CD4-positive, alpha-beta T cell (primary cell): ENCODE data around the gene SLC7A6. TPM values are rescaled to one million over a fixed set of nuclear protein-coding genes. Genes with fewer than 3 reads are reported as not detected.

Experiments
- ATAC-seq: fragments of 200-7000 bp; cut with Tn5 transposase; one replicate; pipeline ENCODE4 v1.10.0; 2022; ENCODE audit warnings: mild to moderate bottlenecking; ENCODE audit not compliant: poor library complexity
- CTCF ChIA-PET: fragments of 350-600 bp; sonication (Branson Sonifier 250); formaldehyde crosslinking; loops from one replicate; lab custom pipeline; 2021; ENCODE audit warnings: antibody characterized with exemption, inconsistent platforms; lab: Charles Lee
- POLR2A ChIA-PET: fragments of 350-600 bp; sonication (Branson Sonifier 250); formaldehyde crosslinking; loops from one replicate; lab custom pipeline; 2021; ENCODE audit warnings: antibody characterized with exemption, inconsistent platforms; lab: Charles Lee
- DNase-seq, 14 experiments: peaks; one replicate each; pipeline ENCODE4 v3.0.0-alpha.2; 2013 to 2020; ENCODE audit warnings: mixed read lengths in 2 of 14
- H3K27ac ChIP-seq, 2 donors: one replicate each; pipeline versions ENCODE4 v1.5.1 to v1.7.0; 2013; ENCODE audit warnings: low read length in 2 of 2, low read depth in 1 of 2, mild to moderate bottlenecking in 1 of 2
- H3K27me3 ChIP-seq, 2 experiments: 1 replicate in 1 of 2; 2 replicates in 1 of 2; pipeline versions ENCODE4 v1.6.1 to v1.7.0; 2013; ENCODE audit warnings: low read length in 2 of 2, control low read depth in 1 of 2, mild to moderate bottlenecking in 1 of 2, moderate library complexity in 1 of 2; ENCODE audit not compliant: insufficient read depth in 2 of 2, control insufficient read depth in 1 of 2
- H3K36me3 ChIP-seq: one replicate; pipeline ENCODE4 v1.6.1; 2013; ENCODE audit warnings: low read length, control low read depth; ENCODE audit not compliant: insufficient read depth
- H3K4me1 ChIP-seq: one replicate; pipeline ENCODE4 v1.6.1; 2013; ENCODE audit warnings: low read length, control low read depth; ENCODE audit not compliant: insufficient read depth
- H3K4me3 ChIP-seq: one replicate; pipeline ENCODE4 v1.5.1; 2013; ENCODE audit warnings: mild to moderate bottlenecking, low read length, moderate library complexity
- H3K9me3 ChIP-seq, 2 experiments: 1 replicate in 1 of 2; 2 replicates in 1 of 2; pipeline versions ENCODE4 v1.6.1 to v1.7.0; 2013; ENCODE audit warnings: low read length in 2 of 2, mild to moderate bottlenecking in 2 of 2, control low read depth in 1 of 2, moderate library complexity in 1 of 2; ENCODE audit not compliant: control insufficient read depth in 1 of 2, insufficient read depth in 1 of 2
- H3K27ac Mint-ChIP-seq: one replicate; pipeline ENCODE4 v1.8.0; 2020; ENCODE audit warnings: mixed read lengths
- H3K27me3 Mint-ChIP-seq: one replicate; pipeline ENCODE4 v1.8.0; 2021; ENCODE audit warnings: mixed read lengths
- H3K36me3 Mint-ChIP-seq: one replicate; pipeline ENCODE4 v1.8.0; 2021; ENCODE audit warnings: low read depth, mixed read lengths
- H3K4me1 Mint-ChIP-seq: one replicate; pipeline ENCODE4 v1.8.0; 2021; ENCODE audit warnings: low read depth, mixed read lengths
- H3K4me3 Mint-ChIP-seq: one replicate; pipeline ENCODE4 v1.8.0; 2020; ENCODE audit warnings: mild to moderate bottlenecking, mixed read lengths
- H3K9me3 Mint-ChIP-seq: one replicate; pipeline ENCODE4 v1.8.0; 2020; ENCODE audit warnings: mixed read lengths
- intact Hi-C, 2 experiments: fragments of 100-400 bp; cut with DNase I in 1 of 2; cut with micrococcal nuclease in 1 of 2; formaldehyde crosslinking; loops; one replicate each; pipeline versions ENCODE4 v1.15.1 to v1.9.0; 2023 to 2025; cut with DNase I, micrococcal nuclease
- total RNA-seq, 174 experiments: library from RNA in 2 of 174; stranded (reverse) in 2 of 174; gene quantifications; one replicate each; pipeline ENCODE4 v1.2.3 and lab custom pipeline; 2021 to 2026
- TF ChIP-seq, protein P1 (sequence below): fragments of 200-600 bp; IDR thresholded peaks from one replicate; pipeline ENCODE4 v1.8.0; 2022; ENCODE audit warnings: antibody characterized with exemption, mild to moderate bottlenecking

SLC7A6 gene
- total RNA-seq, 2 experiments from 2014 or later, result 187 to 197 TPM

DNA sequence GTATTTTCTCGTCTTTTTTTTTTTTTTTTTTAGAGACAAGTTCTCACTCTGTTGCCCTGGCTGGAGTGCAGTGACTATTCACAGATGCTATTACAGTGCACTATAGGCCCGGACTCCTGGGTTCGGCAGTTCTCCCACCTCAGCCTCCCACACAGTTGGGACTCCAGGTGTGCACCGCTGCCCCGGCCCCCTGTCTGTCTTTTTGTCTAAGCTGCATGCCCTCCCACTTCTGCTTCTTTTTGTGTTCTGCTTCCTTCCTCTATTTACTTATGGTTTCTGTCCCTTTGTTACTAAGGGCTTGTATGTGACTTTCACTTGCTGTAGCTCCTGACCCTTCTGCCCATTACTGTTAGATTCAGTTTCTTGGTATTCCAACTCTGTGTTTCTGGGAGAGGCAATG lies 20.5 kb downstream of the SLC7A6 start:
- Histone ChIP-seq H3K4me1 (peaks cover 100% of the 10 kb centered on the region), H3K27me3 (no peaks in the 10 kb centered on the region), H3K9me3 (no peaks in the 10 kb centered on the region), H3K27ac (peak overlapping the region; percentile 73 to 80), H3K36me3 (peaks cover 32% of the 10 kb centered on the region), H3K4me3 (peak overlapping the region; percentile 20)
- H3K4me3 Mint-ChIP-seq, result peak overlapping the region; percentile 68
- peaks cover 92% of the 10 kb centered on the region for H3K4me1 Mint-ChIP-seq
- intact Hi-C loops, result loop anchor here in 1 of 2 experiments (2.0 kb wide), 1 partner anchor 20 kb away; the partner anchor contains the start of gene SLC7A6
- no peaks in the 10 kb centered on the region for H3K27me3 Mint-ChIP-seq
- CTCF ChIA-PET, result interaction anchor here (0.8 to 23.0 kb wide), 6 partner anchors 8 to 43 kb away, joined by 4 to 278 read pairs (median 8); partner anchors contain the start of genes PRMT7, SLC7A6 and SLC7A6OS
- H3K27ac Mint-ChIP-seq, result peak overlapping the region; percentile 87
- POLR2A ChIA-PET, result interaction anchor here (0.6 to 14.1 kb wide), 7 partner anchors 10 to 44 kb away, joined by 3 to 271 read pairs (median 11); partner anchors contain the start of genes PRMT7, SLC7A6 and SLC7A6OS
- H3K36me3 Mint-ChIP-seq, result peaks cover 80% of the 10 kb centered on the region
- TF ChIP-seq, protein P1, sequence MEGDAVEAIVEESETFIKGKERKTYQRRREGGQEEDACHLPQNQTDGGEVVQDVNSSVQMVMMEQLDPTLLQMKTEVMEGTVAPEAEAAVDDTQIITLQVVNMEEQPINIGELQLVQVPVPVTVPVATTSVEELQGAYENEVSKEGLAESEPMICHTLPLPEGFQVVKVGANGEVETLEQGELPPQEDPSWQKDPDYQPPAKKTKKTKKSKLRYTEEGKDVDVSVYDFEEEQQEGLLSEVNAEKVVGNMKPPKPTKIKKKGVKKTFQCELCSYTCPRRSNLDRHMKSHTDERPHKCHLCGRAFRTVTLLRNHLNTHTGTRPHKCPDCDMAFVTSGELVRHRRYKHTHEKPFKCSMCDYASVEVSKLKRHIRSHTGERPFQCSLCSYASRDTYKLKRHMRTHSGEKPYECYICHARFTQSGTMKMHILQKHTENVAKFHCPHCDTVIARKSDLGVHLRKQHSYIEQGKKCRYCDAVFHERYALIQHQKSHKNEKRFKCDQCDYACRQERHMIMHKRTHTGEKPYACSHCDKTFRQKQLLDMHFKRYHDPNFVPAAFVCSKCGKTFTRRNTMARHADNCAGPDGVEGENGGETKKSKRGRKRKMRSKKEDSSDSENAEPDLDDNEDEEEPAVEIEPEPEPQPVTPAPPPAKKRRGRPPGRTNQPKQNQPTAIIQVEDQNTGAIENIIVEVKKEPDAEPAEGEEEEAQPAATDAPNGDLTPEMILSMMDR, result no peak
- ATAC-seq, result no peak
- peak in 3 of 14 experiments; percentile 26 to 50 (median 46) for DNase-seq
- no peaks in the 10 kb centered on the region for H3K9me3 Mint-ChIP-seq

DNA sequence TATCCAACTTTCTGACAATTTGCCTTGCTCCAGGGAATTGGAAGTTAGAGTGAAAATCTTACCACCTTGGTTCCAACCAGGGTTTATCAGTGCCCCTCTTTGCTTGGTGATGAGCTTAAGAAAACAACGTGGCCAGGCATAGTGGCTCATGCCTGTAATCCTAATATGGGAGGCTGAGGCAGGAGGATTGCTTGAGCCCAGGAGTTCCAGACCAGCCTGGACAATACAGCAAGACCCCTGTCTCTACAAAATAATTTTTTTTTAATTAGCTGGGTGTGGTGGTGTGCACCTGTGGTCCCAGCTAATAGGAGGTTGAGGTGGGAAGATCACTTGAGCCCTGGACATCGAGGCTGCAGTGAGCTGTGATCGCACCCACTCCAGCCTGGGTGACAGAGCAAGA lies 21.4 kb downstream of the SLC7A6 start:
- Histone ChIP-seq H3K27me3 (no peaks in the 10 kb centered on the region), H3K36me3 (peaks cover 34% of the 10 kb centered on the region), H3K4me3 (peak overlapping the region; percentile 20), H3K27ac (peak overlapping the region; percentile 73 to 80), H3K9me3 (no peaks in the 10 kb centered on the region), H3K4me1 (peaks cover 100% of the 10 kb centered on the region)
- DNase-seq (no peak), ATAC-seq (no peak)
- Mint-ChIP-seq H3K4me1 (peaks cover 94% of the 10 kb centered on the region), H3K27me3 (no peaks in the 10 kb centered on the region), H3K4me3 (peak overlapping the region; percentile 73), H3K27ac (peak overlapping the region; percentile 87), H3K36me3 (peaks cover 83% of the 10 kb centered on the region), H3K9me3 (no peaks in the 10 kb centered on the region)
- ChIA-PET CTCF (interaction anchor here (0.6 to 23.0 kb wide), 8 partner anchors 9 to 182 kb away, joined by 3 to 278 read pairs (median 6); partner anchors contain the start of gene SLC7A6), POLR2A (interaction anchor here (0.6 to 14.1 kb wide), 12 partner anchors 9 to 939 kb away, joined by 3 to 271 read pairs (median 7); partner anchors contain the start of genes PRMT7, SLC7A6 and SLC7A6OS)
- TF ChIP-seq, protein P1, result no peak
- intact Hi-C loops, result loop anchor here (2.0 kb wide), 3 partner anchors 13 to 21 kb away; partner anchors contain the start of gene SLC7A6 (in 1 of the 2)

DNA sequence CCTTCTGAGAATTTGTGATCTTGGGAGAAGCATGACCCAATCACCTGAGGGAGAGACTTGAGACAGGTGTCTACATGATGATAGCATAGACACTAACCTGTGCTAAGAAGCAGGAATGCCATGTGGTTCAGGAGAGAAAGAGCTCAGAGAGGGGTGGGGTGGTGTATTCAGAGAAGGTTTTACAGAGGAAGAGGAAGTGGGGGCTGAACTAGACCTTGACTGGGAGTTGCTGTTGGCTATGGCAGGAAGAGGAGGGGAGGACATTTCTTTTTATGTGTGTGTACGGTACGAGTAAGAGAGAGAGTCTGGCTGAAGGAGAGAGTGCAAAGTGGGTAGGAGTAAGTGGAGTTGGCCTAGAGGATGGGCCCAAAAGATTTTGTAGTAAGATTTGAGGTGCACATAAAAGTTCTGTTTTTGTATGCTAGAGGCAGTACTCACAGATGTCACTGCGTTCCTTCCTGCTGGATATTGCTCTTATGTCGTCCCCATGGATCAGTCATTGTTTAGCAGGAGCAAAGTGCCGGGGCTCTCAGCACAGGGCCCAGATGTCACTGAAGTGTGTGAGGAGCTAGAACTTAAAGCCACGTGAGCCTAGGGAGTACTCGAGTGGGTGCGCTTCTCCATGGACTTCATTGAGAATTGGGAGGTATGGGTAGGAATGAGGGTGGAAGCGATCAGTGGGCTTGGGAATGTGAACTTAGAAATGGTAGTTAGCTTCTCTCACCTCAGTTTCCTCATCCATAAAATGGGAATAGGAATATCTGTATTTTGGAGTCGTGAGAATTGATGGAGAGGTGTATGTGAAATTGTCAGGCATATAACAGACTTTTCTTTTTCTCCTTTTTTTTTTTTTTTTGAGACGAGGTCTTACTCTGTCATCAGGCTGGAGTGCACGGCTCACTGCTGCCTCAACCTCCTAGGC lies 22.1 kb downstream of the SLC7A6 start:
- H3K27me3 Mint-ChIP-seq, result no peaks in the 10 kb centered on the region
- H3K4me3 Mint-ChIP-seq, result peak overlapping the region; percentile 73
- H3K9me3 Mint-ChIP-seq, result no peaks in the 10 kb centered on the region
- Histone ChIP-seq H3K9me3 (no peaks in the 10 kb centered on the region), H3K36me3 (peaks cover 40% of the 10 kb centered on the region), H3K4me1 (peaks cover 100% of the 10 kb centered on the region), H3K27me3 (no peaks in the 10 kb centered on the region), H3K27ac (peak overlapping the region; percentile 73 to 80), H3K4me3 (peak overlapping the region; percentile 20)
- DNase-seq, result peak in 6 of 14 experiments; percentile 20 to 82 (median 62)
- peak; percentile 60 for ATAC-seq
- peaks cover 83% of the 10 kb centered on the region for H3K36me3 Mint-ChIP-seq
- intact Hi-C loops, result loop anchor here (1.0 to 2.0 kb wide), 3 partner anchors 14 to 21 kb away; no protein-coding TSS in a partner anchor
- ChIA-PET CTCF (interaction anchor here (0.7 to 23.0 kb wide), 7 partner anchors 10 to 183 kb away, joined by 3 to 278 read pairs (median 7); partner anchors contain the start of gene SLC7A6), POLR2A (interaction anchor here (0.6 to 14.1 kb wide), 12 partner anchors 8 to 938 kb away, joined by 3 to 271 read pairs (median 6); partner anchors contain the start of genes PRMT7, SLC7A6 and SLC7A6OS)
- TF ChIP-seq, protein P1, result no peak
- H3K4me1 Mint-ChIP-seq, result peaks cover 94% of the 10 kb centered on the region
- H3K27ac Mint-ChIP-seq, result peak overlapping the region; percentile 87
